Measurements from ENCODE around the gene STK24. TPM values are rescaled to one million over a fixed set of nuclear protein-coding genes. Genes with fewer than 3 reads are reported as not detected.

Gene STK24
- total RNA-seq, 2 donors from 2014 or later, result 175 to 207 TPM

DNA sequence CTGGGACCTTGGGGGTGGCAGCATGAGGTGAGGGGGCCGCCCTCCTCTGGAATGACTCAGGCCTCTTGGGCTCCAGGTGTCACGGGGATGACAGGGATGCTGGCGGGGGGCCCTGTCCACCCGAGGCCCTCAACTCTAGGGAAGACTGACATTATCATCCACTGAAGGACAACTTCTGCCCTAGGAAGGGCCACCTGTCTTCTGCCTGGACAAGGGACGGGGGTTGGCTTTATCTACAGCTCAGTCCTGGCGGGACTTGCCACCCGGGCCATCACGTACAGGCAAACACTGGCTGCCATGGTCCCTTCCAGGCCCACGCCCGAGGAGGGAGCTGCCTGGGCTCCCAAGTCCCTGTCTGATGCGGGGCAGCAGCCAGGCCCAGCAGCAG lies 130.7 kb downstream of the STK24 start:
- DNase-seq (no peak), ATAC-seq (replicated peaks in 1 of 2) (no peak)
- no peaks in the 10 kb centered on the region for H3K36me3 Mint-ChIP-seq (ENCODE audit: insufficient read depth in 2 of 2)
- H3K27ac Mint-ChIP-seq, result no peak overlapping the region
- no peaks in the 10 kb centered on the region for H3K9me3 Mint-ChIP-seq
- H3K4me1 Mint-ChIP-seq (ENCODE audit: low read depth), result peaks cover 23% of the 10 kb centered on the region
- H3K4me3 Mint-ChIP-seq, result no peak overlapping the region
- no peaks in the 10 kb centered on the region for H3K27me3 Mint-ChIP-seq (ENCODE audit: low read depth)

- H3K27ac Mint-ChIP-seq, result no peak overlapping the region
These were observed 131.3 kb downstream of the STK24 start for GRCh38 chr13:98445340-98446233.

DNA sequence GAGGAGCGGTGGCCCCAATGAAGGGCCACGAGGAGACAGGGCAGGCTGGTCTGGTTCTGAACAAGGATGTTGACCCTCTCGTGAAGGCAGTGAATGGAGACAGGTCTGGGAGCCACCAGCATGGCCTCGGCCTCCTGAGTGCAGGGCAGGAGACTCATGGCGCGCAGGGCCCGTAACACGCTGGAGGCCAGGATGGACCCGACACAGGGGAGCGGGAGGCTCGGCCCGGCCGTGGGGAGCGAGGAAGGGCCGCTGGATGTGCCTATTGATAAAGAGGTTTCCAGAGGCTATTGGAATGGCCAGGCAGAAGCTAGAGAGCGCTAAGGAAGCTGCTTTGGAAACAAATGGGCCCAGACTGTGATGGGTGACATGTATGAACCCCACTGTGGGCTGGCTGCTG lies 132.5 kb downstream of the STK24 start:
- Mint-ChIP-seq H3K4me1 (ENCODE audit: low read depth) (peaks cover 17% of the 10 kb centered on the region), H3K9me3 (no peaks in the 10 kb centered on the region), H3K27me3 (ENCODE audit: low read depth) (no peaks in the 10 kb centered on the region), H3K36me3 (ENCODE audit: insufficient read depth in 2 of 2) (no peaks in the 10 kb centered on the region), H3K27ac (peak overlapping the region; percentile 54), H3K4me3 (no peak overlapping the region)
- no peak for ATAC-seq (replicated peaks in 1 of 2)
- no peak for DNase-seq

More at GRCh38 chr13:98445340-98446233, 131.3 kb downstream of the STK24 start:
- H3K4me3 Mint-ChIP-seq, result peak overlapping the region; percentile 1 to 9
- no peaks in the 10 kb centered on the region for H3K27me3 Mint-ChIP-seq (ENCODE audit: low read depth)
- H3K4me1 Mint-ChIP-seq (ENCODE audit: low read depth), result peaks cover 17% of the 10 kb centered on the region
- DNase-seq, result peak; percentile 83 to 86
- ATAC-seq (replicated peaks in 1 of 2), result peak; percentile 87 to 88
- H3K9me3 Mint-ChIP-seq, result no peaks in the 10 kb centered on the region
- H3K36me3 Mint-ChIP-seq (ENCODE audit: insufficient read depth in 2 of 2), result no peaks in the 10 kb centered on the region

DNA sequence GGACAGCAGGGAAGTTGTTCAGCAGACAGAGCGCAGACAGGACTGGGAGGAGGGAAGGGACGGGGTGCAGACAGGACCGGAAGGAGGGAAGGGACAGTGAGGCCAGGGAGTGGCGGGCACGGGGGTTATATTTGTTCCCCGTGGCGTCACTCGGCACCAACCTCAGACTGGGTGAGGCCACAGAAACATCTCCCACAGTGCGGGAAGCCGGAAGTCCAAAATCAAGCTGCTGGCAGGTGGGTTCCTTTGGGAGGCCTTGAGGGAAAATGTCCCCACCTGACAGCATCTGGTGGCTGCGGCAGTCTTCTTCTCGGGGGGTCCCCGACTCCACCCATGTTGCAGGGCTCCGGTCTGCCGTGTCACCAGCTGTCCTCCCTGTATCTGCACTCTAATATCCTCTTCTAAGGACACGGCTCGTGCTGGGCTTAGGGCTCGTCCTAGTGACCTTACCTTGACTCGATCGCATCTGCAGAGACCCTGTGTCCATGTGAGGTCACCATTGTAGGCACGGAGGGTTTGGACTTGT lies 133.0 kb downstream of the STK24 start:
- DNase-seq (no peak), ATAC-seq (replicated peaks in 1 of 2) (no peak)
- peaks cover 17% of the 10 kb centered on the region for H3K4me1 Mint-ChIP-seq (ENCODE audit: low read depth)
- no peaks in the 10 kb centered on the region for H3K27me3 Mint-ChIP-seq (ENCODE audit: low read depth)
- no peaks in the 10 kb centered on the region for H3K36me3 Mint-ChIP-seq (ENCODE audit: insufficient read depth in 2 of 2)
- H3K27ac Mint-ChIP-seq, result peak overlapping the region; percentile 54
- H3K9me3 Mint-ChIP-seq, result no peaks in the 10 kb centered on the region
- H3K4me3 Mint-ChIP-seq, result no peak overlapping the region

DNA sequence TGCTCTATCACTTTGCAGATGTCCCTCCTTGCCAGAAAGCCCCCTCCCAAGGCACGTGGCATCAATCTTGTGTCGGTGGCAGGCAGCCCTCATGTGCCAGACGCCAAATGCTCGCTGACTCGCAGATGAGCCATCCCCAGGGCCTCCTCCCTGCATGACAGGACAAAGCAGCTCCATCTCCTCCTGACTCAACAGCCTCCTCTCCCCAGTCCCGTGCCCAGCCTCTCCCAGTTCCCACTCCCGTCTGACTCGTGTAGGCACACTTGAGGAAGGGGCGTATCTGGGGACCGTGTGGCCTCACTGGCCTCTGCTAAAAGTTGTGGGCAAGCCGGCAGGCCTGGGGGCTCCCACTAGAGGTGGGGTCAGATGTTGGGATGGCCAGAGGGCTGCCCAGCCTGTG lies 133.6 kb downstream of the STK24 start:
- no peaks in the 10 kb centered on the region for H3K27me3 Mint-ChIP-seq (ENCODE audit: low read depth)
- DNase-seq (no peak), ATAC-seq (replicated peaks in 1 of 2) (no peak)
- no peak overlapping the region for H3K4me3 Mint-ChIP-seq
- peak overlapping the region; percentile 38 for H3K27ac Mint-ChIP-seq
- peaks cover 17% of the 10 kb centered on the region for H3K4me1 Mint-ChIP-seq (ENCODE audit: low read depth)
- no peaks in the 10 kb centered on the region for H3K36me3 Mint-ChIP-seq (ENCODE audit: insufficient read depth in 2 of 2)
- no peaks in the 10 kb centered on the region for H3K9me3 Mint-ChIP-seq

GRCh38 chr13:98442391-98443230 lies 134.3 kb downstream of the STK24 start:
- no peak for ATAC-seq (replicated peaks in 1 of 2)
- H3K36me3 Mint-ChIP-seq (ENCODE audit: insufficient read depth in 2 of 2), result no peaks in the 10 kb centered on the region

GRCh38 chr13:98441056-98441676 lies 135.7 kb downstream of the STK24 start:
- Mint-ChIP-seq H3K27ac (no peak overlapping the region), H3K36me3 (ENCODE audit: insufficient read depth in 2 of 2) (no peaks in the 10 kb centered on the region), H3K4me3 (no peak overlapping the region), H3K4me1 (ENCODE audit: low read depth) (peaks cover 17% of the 10 kb centered on the region), H3K9me3 (no peaks in the 10 kb centered on the region), H3K27me3 (ENCODE audit: low read depth) (no peaks in the 10 kb centered on the region)
- no peak for ATAC-seq (replicated peaks in 1 of 2)
- no peak for DNase-seq

More at GRCh38 chr13:98442391-98443230, 134.3 kb downstream of the STK24 start:
- Mint-ChIP-seq H3K27ac (no peak overlapping the region), H3K9me3 (no peaks in the 10 kb centered on the region), H3K4me1 (ENCODE audit: low read depth) (peaks cover 17% of the 10 kb centered on the region), H3K27me3 (ENCODE audit: low read depth) (no peaks in the 10 kb centered on the region), H3K4me3 (no peak overlapping the region)
- DNase-seq, result no peak

GRCh38 chr13:98440390-98441055 lies 136.4 kb downstream of the STK24 start:
- H3K9me3 Mint-ChIP-seq, result no peaks in the 10 kb centered on the region
- DNase-seq, result no peak
- H3K4me3 Mint-ChIP-seq, result no peak overlapping the region
- H3K36me3 Mint-ChIP-seq (ENCODE audit: insufficient read depth in 2 of 2), result no peaks in the 10 kb centered on the region
- peaks cover 11% of the 10 kb centered on the region for H3K4me1 Mint-ChIP-seq (ENCODE audit: low read depth)
- H3K27ac Mint-ChIP-seq, result no peak overlapping the region
- peak in 1 of 2 donors; percentile 7 for ATAC-seq (replicated peaks in 1 of 2)
- H3K27me3 Mint-ChIP-seq (ENCODE audit: low read depth), result no peaks in the 10 kb centered on the region

- Mint-ChIP-seq H3K27me3 (ENCODE audit: low read depth) (no peaks in the 10 kb centered on the region), H3K36me3 (ENCODE audit: insufficient read depth in 2 of 2) (no peaks in the 10 kb centered on the region), H3K4me1 (ENCODE audit: low read depth) (peaks cover 5% of the 10 kb centered on the region), H3K9me3 (no peaks in the 10 kb centered on the region), H3K27ac (no peak overlapping the region), H3K4me3 (no peak overlapping the region)
- DNase-seq (no peak), ATAC-seq (replicated peaks in 1 of 2) (no peak)
These were observed 137.0 kb downstream of the STK24 start for GRCh38 chr13:98439896-98440295.

GRCh38 chr13:98439126-98439828 lies 137.6 kb downstream of the STK24 start:
- DNase-seq, result no peak
- no peaks in the 10 kb centered on the region for H3K36me3 Mint-ChIP-seq (ENCODE audit: insufficient read depth in 2 of 2)
- no peaks in the 10 kb centered on the region for H3K27me3 Mint-ChIP-seq (ENCODE audit: low read depth)
- ATAC-seq (replicated peaks in 1 of 2), result peak in 1 of 2 donors; percentile 4
- no peak overlapping the region for H3K4me3 Mint-ChIP-seq
- peaks cover 4% of the 10 kb centered on the region for H3K4me1 Mint-ChIP-seq (ENCODE audit: low read depth)
- H3K9me3 Mint-ChIP-seq, result no peaks in the 10 kb centered on the region
- H3K27ac Mint-ChIP-seq, result no peak overlapping the region

DNA sequence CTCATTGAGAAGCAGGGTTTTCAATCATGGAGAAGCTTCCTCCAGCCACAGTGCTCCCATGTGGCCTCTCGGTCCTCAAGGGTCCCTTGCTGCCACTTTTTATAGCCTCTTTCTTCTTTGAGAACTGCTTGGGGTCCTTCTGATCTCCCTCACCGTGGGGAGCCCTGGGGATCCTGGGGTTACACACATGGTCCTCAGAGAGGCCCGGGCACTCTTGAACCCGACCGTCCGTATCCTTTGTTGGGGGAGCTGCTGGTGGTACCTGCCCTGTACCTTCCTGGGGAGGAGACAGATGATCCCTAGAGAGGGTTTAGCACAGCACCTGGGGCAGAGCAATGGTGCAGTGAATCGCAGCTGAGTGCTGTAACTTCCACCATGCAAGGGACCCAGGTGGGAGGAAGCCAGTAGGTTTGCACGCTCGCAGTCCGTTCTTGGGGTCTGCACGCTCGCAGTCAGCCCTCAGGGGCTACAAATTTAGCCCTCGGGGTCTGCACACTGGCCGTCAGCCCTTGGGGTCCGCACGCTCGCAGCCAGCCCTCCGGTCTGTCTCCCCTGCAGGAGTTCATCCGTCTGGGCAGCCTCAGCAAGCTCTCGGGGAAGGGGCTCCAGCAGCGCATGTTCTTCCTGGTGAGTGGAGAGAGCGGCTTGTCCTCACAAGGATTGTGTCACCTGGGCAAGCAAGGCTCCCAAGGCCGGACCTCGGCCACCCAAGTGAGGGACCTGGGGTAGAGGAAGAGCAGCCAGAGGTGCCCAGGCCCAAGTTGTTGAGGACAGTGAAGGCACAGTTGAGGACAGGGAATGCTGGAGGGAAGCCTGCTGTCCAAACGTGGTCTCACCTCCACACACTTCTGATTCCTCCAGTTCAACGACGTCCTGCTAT lies 138.4 kb downstream of the STK24 start:
- no peaks in the 10 kb centered on the region for H3K9me3 Mint-ChIP-seq
- no peaks in the 10 kb centered on the region for H3K27me3 Mint-ChIP-seq (ENCODE audit: low read depth)
- H3K36me3 Mint-ChIP-seq (ENCODE audit: insufficient read depth in 2 of 2), result no peaks in the 10 kb centered on the region
- peak in 1 of 2 donors; percentile 9 for ATAC-seq (replicated peaks in 1 of 2)
- no peak for DNase-seq
- peaks cover 4% of the 10 kb centered on the region for H3K4me1 Mint-ChIP-seq (ENCODE audit: low read depth)
- no peak overlapping the region for H3K27ac Mint-ChIP-seq
- no peak overlapping the region for H3K4me3 Mint-ChIP-seq
